ENCODE measurements around the gene CHRDL1.

DNA sequence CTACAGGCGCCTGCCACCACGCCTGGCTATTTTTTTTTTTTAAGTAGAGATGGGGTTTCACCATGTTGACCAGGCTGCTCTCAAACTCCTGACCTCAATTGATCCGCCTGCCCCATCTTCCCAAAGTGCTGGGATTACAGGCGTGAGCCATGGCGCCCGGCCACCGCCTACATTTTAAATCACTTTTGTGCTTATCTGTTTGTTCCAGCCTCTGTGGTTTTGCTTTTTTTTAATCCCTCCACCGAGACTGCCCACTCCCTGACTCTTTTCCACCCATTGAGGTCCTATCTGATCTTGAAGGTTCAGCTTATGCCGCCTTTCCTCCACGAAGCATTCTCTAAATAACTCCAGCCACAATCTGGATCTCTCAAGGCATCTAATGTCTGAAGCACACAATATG, 73.5 kb downstream of the CHRDL1 start:
- no peak for TF ChIP-seq POLR2A (IDR thresholded peaks at IDR 0.05)
- TF ChIP-seq, protein P1, sequence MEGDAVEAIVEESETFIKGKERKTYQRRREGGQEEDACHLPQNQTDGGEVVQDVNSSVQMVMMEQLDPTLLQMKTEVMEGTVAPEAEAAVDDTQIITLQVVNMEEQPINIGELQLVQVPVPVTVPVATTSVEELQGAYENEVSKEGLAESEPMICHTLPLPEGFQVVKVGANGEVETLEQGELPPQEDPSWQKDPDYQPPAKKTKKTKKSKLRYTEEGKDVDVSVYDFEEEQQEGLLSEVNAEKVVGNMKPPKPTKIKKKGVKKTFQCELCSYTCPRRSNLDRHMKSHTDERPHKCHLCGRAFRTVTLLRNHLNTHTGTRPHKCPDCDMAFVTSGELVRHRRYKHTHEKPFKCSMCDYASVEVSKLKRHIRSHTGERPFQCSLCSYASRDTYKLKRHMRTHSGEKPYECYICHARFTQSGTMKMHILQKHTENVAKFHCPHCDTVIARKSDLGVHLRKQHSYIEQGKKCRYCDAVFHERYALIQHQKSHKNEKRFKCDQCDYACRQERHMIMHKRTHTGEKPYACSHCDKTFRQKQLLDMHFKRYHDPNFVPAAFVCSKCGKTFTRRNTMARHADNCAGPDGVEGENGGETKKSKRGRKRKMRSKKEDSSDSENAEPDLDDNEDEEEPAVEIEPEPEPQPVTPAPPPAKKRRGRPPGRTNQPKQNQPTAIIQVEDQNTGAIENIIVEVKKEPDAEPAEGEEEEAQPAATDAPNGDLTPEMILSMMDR (IDR thresholded peaks at IDR 0.05): no peak

All from heart left ventricle (tissue), 13 donors.